MCF 10A (cell line): ENCODE results near the gene NKX1-1. TPM values are rescaled to one million over a fixed set of nuclear protein-coding genes. Genes with fewer than 3 reads are reported as not detected.

ENCODE experiments used
- BruUV-seq: library from RNA; stranded (reverse); fragments of 400-500 nt; replicated peaks from 2 replicates; lab custom pipeline; 2021; lab: Mats Ljungman, UMichigan
- CTCF ChIA-PET: fragments of 300-600 bp; sonication (Branson Sonifier 250); formaldehyde crosslinking; extraction: SDS; loops from one replicate; lab custom pipeline; 2021; ENCODE audit warnings: antibody characterized with exemption, inconsistent platforms; lab: Yijun Ruan, JAX
- POLR2A ChIA-PET: fragments of 300-600, 350-650 bp; sonication (Branson Sonifier 250); formaldehyde crosslinking; extraction: SDS; loops from one replicate; lab custom pipeline; 2020; ENCODE audit warnings: antibody characterized with exemption, inconsistent platforms; lab: Yijun Ruan, JAX
- DNase-seq: peaks from one replicate; pipeline ENCODE4 v3.0.0-alpha.2; 2018; ENCODE audit not compliant: unreplicated experiment
- H3K27ac Mint-ChIP-seq: one replicate; pipeline ENCODE4 v1.8.0; 2022; ENCODE audit warnings: mild to moderate bottlenecking, low read depth, mixed read lengths; ENCODE audit not compliant: unreplicated experiment
- H3K27me3 Mint-ChIP-seq: one replicate; pipeline ENCODE4 v1.8.0; 2022; ENCODE audit warnings: mixed read lengths; ENCODE audit not compliant: insufficient read depth, unreplicated experiment
- H3K36me3 Mint-ChIP-seq: one replicate; pipeline ENCODE4 v1.8.0; 2022; ENCODE audit warnings: mild to moderate bottlenecking, moderate library complexity, mixed read lengths; ENCODE audit not compliant: insufficient read depth, unreplicated experiment
- H3K4me1 Mint-ChIP-seq: one replicate; pipeline ENCODE4 v1.8.0; 2022; ENCODE audit warnings: mixed read lengths; ENCODE audit not compliant: insufficient read depth, unreplicated experiment
- H3K4me3 Mint-ChIP-seq: one replicate; pipeline ENCODE4 v1.8.0; 2022; ENCODE audit warnings: mild to moderate bottlenecking, moderate library complexity, mixed read lengths; ENCODE audit not compliant: unreplicated experiment
- H3K9me3 Mint-ChIP-seq: one replicate; pipeline ENCODE4 v1.8.0; 2022; ENCODE audit warnings: mixed read lengths; ENCODE audit not compliant: unreplicated experiment
- CTCF ChIP-seq: fragments of 200-600 bp; IDR thresholded peaks from one replicate; pipeline ENCODE4 v1.8.0; 2022; ENCODE audit warnings: antibody characterized with exemption, mild to moderate bottlenecking; ENCODE audit not compliant: unreplicated experiment
- intact Hi-C: fragments of 100-400 bp; cut with micrococcal nuclease; formaldehyde crosslinking; loops from 2 replicates; pipeline ENCODE4 v1.14.1; 2022
- total RNA-seq: library from RNA; stranded (reverse); gene quantifications from 2 replicates; pipeline ENCODE4 v1.2.3, GENCODE V29; 2022

The NKX1-1 gene
- total RNA-seq, 1 experiment from 2014 or later = not detected

DNA sequence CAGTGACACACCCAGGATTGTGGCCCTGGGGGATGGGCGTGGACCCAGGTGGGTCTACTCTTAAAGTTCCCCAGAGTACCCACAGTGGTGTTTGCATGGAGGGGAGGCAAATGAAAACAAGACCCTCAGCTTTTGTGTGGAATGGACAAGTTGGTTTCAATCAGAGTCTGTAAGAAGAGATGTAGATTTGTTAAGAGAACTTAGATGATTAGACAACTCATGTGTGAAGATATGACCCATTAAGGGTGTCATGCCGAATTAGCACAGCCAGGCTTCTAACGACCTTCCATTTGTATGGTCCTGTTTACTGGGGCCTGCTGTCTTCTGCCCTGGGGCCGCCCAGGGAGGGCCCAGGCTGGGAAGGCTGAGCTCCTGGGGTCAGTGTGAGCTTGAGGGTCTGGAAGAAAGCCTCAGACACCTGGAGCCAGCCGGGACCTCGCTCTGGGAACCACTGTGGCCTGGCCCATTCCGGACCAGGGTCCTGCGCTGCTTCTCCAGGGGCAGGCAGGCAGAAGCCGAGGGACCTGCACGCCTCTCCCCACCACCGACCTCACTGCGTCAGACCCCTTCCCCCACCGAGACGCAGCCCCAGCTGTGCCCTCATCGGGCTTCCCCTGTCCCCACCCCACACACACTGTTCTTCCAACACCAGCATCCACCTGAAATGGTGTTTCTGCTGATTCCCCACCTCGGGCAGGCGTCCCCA is 38.9 kb downstream of the NKX1-1 start:
- Mint-ChIP-seq H3K4me1 (no peaks in the 10 kb centered on the region), H3K4me3 (no peak overlapping the region), H3K27me3 (no peaks in the 10 kb centered on the region), H3K9me3 (no peaks in the 10 kb centered on the region), H3K36me3 (peaks cover 32% of the 10 kb centered on the region), H3K27ac (no peak overlapping the region)
- no TSS peak for BruUV-seq
- TF ChIP-seq CTCF = no peak
- intact Hi-C loops = no loop called here
- POLR2A ChIA-PET = no interaction called here
- DNase-seq = no peak
- CTCF ChIA-PET = interaction anchor here (0.7 kb wide), 1 partner anchor 238 kb away, joined by 3 read pairs; no protein-coding TSS in a partner anchor

- no peak overlapping the region for H3K4me3 Mint-ChIP-seq
- H3K4me1 Mint-ChIP-seq = no peaks in the 10 kb centered on the region
- ChIA-PET CTCF (interaction anchor here (0.6 to 1.9 kb wide), 2 partner anchors 10 to 267 kb away, joined by 3 to 10 read pairs; no protein-coding TSS in a partner anchor), POLR2A (no interaction called here)
- intact Hi-C loops = no loop called here
- H3K9me3 Mint-ChIP-seq = no peaks in the 10 kb centered on the region
- no peak overlapping the region for H3K27ac Mint-ChIP-seq
- DNase-seq = no peak
- TF ChIP-seq CTCF = no peak
- H3K36me3 Mint-ChIP-seq = peaks cover 25% of the 10 kb centered on the region
- no peaks in the 10 kb centered on the region for H3K27me3 Mint-ChIP-seq
- BruUV-seq = no TSS peak
Observed at GRCh38 chr4:1366371-1367229, 39.6 kb downstream of the NKX1-1 start.

DNA sequence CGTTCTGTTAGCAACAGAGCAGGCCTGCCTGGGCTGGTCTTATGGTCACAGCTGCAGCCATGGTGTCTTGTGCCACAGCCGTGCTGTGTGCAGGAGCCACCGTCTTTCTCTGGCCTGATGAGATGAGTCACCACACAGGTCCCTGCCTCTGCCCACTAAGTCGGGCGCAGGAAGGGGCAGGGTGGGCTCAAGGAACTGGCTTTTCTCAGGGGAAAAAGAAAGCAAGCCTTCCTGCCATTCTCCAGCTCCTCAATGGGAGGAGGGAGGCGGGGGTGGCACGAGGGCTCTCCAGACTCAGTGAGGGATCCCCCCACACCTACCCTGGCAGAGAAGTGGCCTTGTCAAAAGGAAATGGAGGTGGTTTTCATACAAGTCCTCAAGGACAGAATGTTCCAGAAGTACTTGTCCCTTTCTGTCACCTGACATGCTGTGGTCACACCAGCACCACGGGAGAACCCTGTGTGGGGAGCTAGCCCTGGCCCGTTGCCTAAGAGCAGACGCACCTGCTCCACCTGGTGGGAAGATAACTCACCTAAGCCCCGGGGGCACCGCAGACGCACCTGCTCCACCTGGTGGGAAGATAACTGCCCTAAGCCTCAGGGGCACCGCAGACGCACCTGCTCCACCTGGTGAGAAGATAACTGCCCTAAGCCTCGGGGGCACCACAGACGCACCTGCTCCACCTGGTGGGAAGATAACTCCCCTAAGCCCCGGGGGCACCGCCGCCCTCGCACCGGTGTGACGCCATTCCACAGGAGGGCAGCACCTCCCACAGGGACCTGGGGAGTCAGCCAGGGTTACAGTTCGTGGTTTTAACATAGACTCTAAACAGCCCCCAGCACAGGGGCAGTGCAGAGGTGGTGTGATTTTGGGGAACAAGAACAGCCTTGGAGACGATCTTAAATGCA is 40.7 kb downstream of the NKX1-1 start:
- CTCF ChIA-PET = interaction anchor here (1.0 to 1.9 kb wide), 2 partner anchors 9 to 11 kb away, joined by 4 to 10 read pairs; no protein-coding TSS in a partner anchor
- intact Hi-C loops = no loop called here
- POLR2A ChIA-PET = no interaction called here
- no TSS peak for BruUV-seq
- Mint-ChIP-seq H3K27me3 (no peaks in the 10 kb centered on the region), H3K9me3 (no peaks in the 10 kb centered on the region), H3K4me1 (no peaks in the 10 kb centered on the region), H3K4me3 (no peak overlapping the region), H3K27ac (no peak overlapping the region), H3K36me3 (peaks cover 21% of the 10 kb centered on the region)
- no peak for TF ChIP-seq CTCF
- DNase-seq = no peak
